ENCODE data around the gene CLDN16. TPM values are rescaled to one million over a fixed set of nuclear protein-coding genes. Genes with fewer than 3 reads are reported as not detected.

CLDN16 gene
- total RNA-seq, 3 donors from 2014 or later: not detected

DNA sequence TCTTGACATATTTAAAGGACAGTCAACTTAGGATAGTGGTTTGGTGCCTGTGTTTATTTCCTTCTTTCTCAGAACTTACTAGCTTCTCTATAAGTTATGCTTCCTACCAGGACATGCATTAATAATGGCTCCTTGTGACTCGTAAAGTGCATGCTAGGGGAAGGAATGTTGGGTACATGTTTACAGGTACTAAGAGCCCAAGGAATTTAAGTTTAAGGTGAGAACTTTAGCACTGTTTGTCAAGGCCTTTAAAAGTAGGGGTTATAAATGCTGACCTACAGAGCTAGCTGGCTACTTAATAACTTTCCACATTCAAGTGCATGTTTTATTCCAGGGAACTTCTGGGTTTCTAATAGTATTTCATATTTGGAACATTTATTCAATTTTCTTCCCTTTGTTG, 61.8 kb downstream of the CLDN16 start, which contains the start of gene TMEM207:
Gene TMEM207, minus strand, starts transcription at position 101 of the 400 bp plus-strand sequence. Its CDS starts 92 bp downstream, at position 9.
- Histone ChIP-seq H3K36me3 (ENCODE audit: low read depth) (no peaks in the 10 kb centered on the region), H3K9me3 (no peaks in the 10 kb centered on the region), H3K4me1 (ENCODE audit: low read depth) (no peaks in the 10 kb centered on the region), H3K4me3 (no peak within 1 kb of the TSS)
- ATAC-seq (no peak), DNase-seq (no peak)
- intact Hi-C loops (cut with DNase I, micrococcal nuclease): no loop called here
- TF ChIP-seq, protein P1, sequence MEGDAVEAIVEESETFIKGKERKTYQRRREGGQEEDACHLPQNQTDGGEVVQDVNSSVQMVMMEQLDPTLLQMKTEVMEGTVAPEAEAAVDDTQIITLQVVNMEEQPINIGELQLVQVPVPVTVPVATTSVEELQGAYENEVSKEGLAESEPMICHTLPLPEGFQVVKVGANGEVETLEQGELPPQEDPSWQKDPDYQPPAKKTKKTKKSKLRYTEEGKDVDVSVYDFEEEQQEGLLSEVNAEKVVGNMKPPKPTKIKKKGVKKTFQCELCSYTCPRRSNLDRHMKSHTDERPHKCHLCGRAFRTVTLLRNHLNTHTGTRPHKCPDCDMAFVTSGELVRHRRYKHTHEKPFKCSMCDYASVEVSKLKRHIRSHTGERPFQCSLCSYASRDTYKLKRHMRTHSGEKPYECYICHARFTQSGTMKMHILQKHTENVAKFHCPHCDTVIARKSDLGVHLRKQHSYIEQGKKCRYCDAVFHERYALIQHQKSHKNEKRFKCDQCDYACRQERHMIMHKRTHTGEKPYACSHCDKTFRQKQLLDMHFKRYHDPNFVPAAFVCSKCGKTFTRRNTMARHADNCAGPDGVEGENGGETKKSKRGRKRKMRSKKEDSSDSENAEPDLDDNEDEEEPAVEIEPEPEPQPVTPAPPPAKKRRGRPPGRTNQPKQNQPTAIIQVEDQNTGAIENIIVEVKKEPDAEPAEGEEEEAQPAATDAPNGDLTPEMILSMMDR (IDR thresholded peaks at IDR 0.05): no peak

DNA sequence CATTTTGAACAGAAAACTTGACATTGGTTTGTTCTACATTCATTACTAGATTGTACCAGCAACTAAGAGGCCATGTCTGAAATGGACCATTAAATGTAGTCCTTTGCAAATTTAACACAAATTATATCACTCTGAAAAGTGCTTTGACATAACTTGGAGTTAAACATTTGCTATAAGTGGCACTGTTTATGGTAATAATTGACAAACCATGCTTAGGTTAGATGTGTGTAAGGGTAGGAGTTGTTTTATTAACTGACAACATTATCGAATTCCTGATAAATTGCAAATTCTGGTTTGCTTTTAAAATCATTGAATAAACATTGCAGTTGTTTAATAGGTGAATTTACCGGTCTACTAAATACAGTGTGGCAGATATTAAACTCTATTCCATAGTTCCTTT, 67.9 kb downstream of the CLDN16 start:
- DNase-seq (no peak), ATAC-seq (no peak)
- intact Hi-C loops (cut with DNase I, micrococcal nuclease): no loop called here
- H3K36me3 ChIP-seq (ENCODE audit: low read depth): no peaks in the 10 kb centered on the region
- H3K4me1 ChIP-seq (ENCODE audit: low read depth): no peaks in the 10 kb centered on the region
- TF ChIP-seq, protein P1 (IDR thresholded peaks at IDR 0.05): no peak
- no peaks in the 10 kb centered on the region for H3K9me3 ChIP-seq
- no peak overlapping the region for H3K4me3 ChIP-seq

DNA sequence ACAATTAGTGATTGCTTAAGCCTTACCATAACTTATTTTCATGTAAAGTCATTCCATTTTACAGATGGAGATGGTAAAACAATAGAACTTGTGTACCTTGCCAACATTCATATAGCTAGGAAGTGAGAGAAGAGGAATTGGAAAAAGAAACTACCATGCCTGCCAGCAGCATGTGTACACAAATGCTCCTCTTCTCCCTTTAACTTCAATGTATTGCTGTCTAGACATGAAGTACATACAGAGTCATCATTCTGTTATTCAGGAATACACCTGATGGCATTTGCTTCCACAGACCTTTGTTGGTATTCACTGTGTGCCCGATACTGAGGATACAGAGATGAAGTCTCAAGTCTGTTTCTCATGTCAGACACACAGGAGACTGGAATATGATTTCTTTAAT, 68.8 kb downstream of the CLDN16 start:
- DNase-seq (no peak), ATAC-seq (no peak)
- H3K4me1 ChIP-seq (ENCODE audit: low read depth): no peaks in the 10 kb centered on the region
- H3K9me3 ChIP-seq: no peaks in the 10 kb centered on the region
- intact Hi-C loops (cut with DNase I, micrococcal nuclease): no loop called here
- TF ChIP-seq, protein P1 (IDR thresholded peaks at IDR 0.05): no peak
- H3K4me3 ChIP-seq: no peak overlapping the region
- H3K36me3 ChIP-seq (ENCODE audit: low read depth): no peaks in the 10 kb centered on the region

DNA sequence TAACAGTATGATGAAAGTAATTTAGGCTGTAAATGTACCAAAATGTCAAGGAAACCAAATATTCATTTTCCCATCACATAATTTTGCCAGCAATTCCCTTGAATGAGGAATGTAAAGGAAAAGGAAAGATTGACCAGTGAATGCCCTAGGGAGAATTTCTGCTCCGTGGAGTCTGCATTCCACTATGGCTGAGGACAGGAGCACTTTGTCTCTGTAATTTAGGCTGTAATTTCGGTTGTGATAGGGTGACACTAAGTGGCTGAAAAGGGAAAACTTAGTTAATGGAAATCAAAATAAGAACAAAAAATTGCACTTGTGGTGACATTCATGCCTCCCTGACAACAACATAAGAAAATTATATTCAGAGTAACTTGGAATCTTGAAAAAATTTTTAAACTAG, 70.1 kb downstream of the CLDN16 start:
- intact Hi-C loops (cut with DNase I, micrococcal nuclease): no loop called here
- Histone ChIP-seq H3K36me3 (ENCODE audit: low read depth) (no peaks in the 10 kb centered on the region), H3K9me3 (no peaks in the 10 kb centered on the region), H3K4me3 (no peak overlapping the region), H3K4me1 (ENCODE audit: low read depth) (no peaks in the 10 kb centered on the region)
- ATAC-seq (no peak), DNase-seq (no peak)
- TF ChIP-seq, protein P1 (IDR thresholded peaks at IDR 0.05): no peak

Other genes starting within 250 kb of the CLDN16 start
- 1 to 10 TPM in 1 of 3 donors, under 1 TPM in 2; 0.57 to 4.3 (median 0.78) TPM for gene CLDN1, start 65.7 kb upstream of the CLDN16 start, total RNA-seq
- not detected for gene TMEM207, start 61.7 kb downstream of the CLDN16 start, total RNA-seq
- 1 to 10 TPM; 4.8 to 8.3 (median 5.2) TPM for gene IL1RAP, start 125.9 kb downstream of the CLDN16 start, total RNA-seq